Amygdala (tissue), 56 donors: ENCODE results near the gene RAD18.

Source experiments
- DNase-seq, 56 donors: peaks; one replicate each; lab custom pipeline; 2025; lab: John Stamatoyannopoulos, UW

RAD18 gene

DNA sequence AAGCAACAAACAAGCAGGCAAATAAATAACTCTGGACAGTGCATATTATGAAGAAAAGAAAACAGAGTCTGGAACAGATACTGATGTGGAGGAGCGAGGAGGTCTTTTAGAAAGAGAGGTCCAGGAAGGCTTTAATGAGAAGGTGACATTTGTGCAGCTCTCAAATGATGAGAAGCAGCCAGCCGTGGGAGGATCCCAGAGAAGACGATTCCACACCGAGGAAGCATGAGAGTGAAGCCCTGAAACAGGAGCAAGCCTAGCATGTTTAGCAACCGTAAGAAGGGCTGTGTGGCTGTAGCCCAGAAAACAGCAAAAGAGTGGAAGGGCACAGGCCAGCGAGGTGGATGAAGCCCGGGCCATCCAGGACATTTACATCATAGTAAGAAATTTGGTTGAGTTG is 93.1 kb downstream of the RAD18 start:
- no peak for DNase-seq

DNA sequence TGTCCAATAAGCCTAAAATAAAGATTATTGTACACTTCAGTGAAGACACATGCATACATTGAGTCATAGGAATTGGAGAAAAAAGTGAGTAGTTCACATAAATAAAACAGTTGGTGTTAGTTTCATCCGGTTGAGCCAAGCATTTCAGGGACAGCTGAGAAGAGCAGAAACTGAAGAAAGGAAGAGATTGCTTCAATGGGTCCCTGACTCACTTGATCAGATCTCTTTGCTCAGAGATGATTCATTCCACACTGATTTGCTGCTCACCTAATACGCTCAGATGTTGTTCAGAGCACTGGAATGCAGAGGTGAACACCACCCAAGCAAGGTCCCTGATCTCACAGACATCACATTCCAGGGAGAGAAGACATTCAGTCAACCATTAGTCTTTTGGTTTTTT is 93.7 kb downstream of the RAD18 start:
- DNase-seq: no peak

DNA sequence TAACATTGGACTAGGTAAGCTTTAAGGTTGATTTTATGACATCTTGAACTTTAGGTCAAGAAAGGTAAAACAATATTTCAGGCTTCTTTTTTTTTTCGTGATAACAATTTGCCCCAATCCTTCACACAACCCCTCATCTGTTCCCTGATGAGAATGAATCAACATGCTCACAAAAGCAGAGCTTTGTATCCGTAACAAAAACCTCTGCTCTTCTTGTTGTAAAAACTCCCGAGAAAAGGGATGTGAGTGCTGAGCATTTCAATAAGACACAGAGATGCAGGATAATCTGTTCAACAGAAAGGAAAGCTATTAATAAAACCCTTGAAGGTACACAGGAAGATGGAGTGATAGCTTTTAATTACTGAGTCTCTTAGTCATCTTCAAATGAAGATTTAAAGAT is 94.3 kb downstream of the RAD18 start:
- no peak for DNase-seq

- DNase-seq: no peak
Observed at GRCh38 chr3:8867646-8868045, 95.6 kb downstream of the RAD18 start.

DNA sequence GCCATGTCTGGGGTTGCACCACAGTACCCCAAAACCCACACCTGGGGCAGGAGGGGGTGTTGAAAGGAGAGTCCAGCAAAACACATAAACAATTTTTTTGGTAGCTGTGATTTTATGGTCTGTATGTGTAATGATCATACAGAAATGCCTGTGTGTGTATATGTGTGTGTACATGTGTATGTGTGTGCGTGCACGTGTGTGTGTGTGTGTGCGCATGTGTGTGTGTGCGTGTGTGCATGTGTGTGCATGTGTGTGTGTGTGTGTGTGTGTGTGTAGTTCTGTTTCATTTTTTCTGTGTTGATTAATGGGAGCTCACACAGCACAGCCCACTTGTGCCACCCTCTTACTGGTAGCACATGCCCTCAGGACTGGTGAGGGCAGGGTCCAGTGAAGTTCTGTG is 97.6 kb downstream of the RAD18 start:
- DNase-seq: no peak

DNA sequence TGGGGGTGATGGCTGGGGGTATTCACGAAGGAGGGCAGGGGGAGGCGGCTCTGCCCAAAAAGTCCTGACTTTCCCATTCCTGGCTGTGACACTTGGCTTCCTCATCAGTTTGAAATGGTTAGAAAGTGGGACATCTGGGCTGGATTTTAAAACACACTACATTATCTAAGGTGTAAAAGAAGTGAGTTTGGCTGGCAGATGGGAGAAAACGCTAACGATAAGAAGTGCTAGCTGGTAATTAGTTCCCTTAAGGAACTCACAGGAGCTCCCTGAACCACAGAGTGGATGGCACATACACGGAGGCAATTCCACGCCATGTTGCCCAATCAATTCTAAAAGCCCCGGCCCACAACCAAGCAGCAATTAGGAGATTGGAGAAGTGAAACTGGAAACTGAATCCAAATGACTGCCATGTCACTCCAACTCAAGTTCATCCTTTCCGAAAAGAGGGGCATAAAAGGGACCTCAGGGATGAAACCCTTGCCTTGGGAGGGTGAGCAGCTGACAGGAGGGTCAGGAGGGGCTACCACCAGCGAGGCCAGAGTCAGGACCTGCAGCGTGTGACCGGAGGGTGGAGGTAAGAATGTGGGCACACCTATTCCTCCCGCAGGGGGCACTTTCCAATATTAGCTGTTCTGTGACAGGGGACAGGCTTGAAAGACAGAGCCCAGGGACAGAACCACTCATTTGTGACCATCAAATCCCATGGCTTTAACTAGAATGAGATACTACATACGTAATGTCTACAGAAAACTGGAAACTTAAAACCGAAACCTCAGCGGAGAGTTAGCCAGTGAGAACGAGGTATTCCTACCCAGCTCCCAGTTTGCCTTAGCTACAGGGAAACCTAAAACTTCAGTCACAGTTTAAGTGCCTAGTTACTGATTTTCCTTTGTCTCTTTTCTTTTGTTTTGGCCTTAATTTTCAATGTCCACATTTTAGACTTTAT is 98.6 kb downstream of the RAD18 start:
- DNase-seq: no peak

GRCh38 chr3:8863891-8864290 is 99.4 kb downstream of the RAD18 start:
- DNase-seq: no peak

DNA sequence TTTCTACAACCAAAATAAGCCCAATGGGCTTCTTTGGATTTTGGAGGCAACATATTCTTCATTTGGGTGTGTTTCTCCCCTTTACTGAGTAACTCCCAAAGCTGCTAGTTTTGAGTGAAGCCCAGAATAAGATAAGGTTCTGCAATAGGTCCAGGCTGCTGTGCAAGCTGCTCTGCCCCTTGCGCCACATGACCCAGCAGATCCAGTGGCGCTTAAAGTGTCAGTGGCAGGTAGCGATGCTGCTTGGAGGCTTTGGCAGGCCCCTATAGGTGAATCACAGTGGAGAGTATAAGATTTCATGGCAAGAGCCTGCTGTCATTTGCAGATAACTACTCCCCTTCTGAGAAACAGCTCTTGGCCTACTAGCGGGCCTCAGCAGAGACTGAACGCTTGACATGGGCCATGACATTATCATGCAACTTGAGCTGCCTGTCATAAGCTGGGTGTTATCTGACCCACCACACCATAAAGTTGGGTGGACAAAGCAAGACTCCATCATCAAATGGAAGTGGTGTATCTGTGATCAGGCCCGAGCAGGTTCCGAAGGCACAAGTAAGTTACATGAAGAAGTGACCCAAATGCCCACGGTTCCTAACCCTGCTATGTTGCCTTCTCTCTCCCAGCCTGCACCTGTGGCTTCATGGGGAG is 105.4 kb downstream of the RAD18 start:
- DNase-seq: no peak

DNA sequence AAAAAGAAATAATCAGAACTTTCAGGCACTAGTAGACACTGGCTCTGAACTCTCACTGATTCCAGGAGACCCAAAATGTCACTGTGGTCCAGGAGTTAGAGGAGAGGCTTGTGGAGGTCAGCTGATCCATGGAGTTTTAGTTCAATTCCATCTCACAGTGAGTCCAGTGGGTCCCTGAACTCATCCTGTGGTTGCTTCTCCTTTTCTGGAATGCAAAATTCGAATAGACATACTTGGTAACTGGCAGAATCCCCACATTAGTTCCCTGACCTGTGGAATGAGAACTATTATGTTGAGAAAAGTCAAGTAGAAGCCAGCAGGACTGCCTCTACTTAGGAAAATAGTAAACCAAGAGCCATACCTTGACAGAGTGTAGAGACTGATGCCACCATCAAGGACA is 106.6 kb downstream of the RAD18 start:
- DNase-seq: no peak

DNA sequence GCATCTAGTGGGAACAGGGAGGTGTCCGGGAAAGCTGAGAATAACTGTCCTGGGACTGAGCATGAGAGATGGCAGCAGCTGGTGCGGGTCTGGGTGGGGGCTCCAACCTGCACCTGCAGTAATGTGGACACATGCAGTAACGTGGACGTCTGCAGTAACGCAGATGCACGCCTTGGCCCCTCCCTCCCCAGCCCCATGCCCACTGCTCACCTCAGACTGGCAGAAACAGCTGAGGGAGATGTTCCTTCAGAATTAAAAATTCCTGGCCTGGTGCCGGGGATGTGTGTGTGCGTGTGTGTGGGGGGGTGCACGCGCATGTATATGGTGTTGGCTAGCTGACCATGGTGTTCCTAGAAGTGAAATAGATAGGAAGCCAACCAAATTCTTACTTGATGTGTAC is 107.2 kb downstream of the RAD18 start:
- DNase-seq: peak in 1 of 56 donors; percentile 26

GRCh38 chr3:8854656-8855055 is 108.6 kb downstream of the RAD18 start:
- DNase-seq: no peak

DNA sequence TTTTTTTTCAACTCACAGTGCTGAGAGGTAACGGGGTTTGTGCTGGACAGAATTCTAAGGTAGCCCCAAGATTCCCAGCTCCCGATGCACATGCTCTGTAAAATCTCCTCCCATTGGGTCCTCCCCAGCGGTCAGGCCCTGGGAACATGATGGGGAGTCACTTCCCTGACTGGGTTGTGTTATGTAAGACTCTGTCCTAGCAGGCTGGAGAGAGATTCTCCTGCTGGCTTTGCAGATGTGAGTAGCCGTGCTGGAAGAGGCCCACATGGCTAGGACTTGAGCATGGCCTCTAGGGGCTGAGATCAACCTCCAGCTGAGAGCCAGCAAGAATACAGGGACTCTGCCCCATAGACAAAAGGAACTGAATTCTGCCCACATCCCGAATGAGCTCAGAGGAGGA is 110.2 kb downstream of the RAD18 start:
- DNase-seq: no peak

DNA sequence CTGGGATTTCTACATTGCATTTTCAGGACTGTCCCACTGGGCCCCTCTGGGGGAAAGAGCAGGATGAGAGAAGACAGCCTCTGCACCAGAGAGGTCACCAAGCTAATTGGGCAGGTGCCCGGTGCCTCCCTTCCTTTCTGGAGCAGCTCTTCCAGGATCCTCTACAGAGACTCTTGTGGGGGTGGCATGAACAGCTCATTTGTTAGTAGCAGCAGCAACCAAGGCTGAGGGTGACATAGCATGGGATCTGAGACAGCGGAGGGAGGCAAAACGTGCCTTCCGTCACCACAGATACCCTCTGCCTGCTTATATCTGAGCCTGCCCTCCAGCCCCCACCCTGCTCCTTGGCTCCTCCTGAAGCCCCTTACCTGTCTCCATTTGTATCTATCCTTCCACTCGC is 110.8 kb downstream of the RAD18 start:
- DNase-seq: no peak

- no peak for DNase-seq
Observed at GRCh38 chr3:8851703-8852102, 111.6 kb downstream of the RAD18 start.

GRCh38 chr3:8848696-8849131 is 114.6 kb downstream of the RAD18 start:
- no peak for DNase-seq

DNA sequence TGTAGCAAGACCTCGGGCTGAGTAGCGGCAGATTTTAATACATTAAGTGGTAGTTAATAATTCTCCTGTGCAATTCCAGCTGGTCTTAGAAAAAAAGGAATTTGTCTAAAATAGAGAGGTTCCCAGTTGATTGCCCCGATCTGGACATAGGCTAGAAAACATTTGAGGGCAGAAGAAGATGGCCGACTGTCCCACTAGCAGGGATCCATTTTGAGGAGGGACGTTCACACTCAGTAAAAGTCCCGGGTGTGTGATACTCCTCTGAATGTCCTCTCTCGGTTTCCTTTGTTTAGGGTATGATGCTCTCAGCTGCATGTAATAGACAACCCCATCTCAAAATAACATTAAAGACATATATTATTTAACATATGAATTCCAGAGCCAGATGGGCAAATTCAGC is 116.0 kb downstream of the RAD18 start:
- DNase-seq: no peak

DNA sequence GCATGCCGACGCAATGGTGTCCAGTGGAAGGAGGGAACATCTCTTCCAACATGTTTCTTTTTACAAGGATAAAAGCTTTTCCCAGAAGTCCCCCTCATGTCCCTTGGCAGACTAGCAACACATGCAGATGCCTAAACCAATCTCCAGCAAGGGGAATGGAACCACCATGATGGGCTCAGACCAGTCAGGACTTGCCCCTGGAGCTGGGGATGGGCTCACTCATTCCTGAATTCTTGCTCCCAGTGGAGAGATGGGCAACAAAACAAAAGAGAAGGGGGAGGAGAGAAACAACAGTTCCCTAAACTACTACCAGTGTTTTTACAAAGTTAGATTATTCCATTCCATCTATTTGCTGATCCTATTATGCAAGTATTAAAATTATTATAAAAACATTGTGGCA is 117.1 kb downstream of the RAD18 start:
- DNase-seq: no peak

DNA sequence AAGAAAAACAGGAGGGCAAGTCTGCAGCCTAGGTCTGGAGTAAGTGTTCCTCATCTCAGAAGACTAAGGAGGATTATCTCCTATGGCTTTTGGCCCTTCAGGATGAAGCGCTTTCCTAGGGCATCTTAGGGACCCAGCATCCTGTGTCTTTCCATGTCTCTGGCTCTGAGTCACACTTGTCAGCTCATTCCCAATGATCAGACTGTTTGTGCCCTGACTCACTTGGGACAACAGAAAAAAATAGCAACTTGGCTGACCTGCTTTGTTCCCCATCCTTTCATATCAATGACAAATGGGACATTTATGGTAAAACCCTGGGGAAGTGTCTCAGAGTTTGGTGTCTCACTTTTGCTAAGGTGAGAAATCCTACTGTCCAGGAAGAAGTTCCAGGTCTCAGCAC is 117.6 kb downstream of the RAD18 start:
- DNase-seq: no peak

DNA sequence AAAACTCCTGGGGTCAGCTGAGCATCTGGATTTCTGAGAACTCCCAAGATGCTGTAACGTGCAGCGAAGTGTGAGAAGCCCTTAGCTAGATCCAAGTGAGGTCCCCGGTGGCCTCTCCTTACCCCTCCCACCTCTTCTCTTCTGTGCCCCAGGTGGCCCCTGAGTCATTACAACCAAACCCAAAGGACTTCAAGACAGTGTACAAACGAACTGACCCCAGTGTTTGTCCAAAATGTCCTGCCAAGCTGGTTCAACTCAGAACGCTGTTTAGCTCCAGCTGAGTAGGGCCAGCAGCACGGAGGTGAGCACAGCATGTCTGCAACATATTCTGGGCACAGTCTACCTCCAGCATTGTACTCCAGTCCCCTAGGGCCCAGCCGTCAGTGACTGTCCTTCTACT is 119.9 kb downstream of the RAD18 start:
- DNase-seq: no peak

DNA sequence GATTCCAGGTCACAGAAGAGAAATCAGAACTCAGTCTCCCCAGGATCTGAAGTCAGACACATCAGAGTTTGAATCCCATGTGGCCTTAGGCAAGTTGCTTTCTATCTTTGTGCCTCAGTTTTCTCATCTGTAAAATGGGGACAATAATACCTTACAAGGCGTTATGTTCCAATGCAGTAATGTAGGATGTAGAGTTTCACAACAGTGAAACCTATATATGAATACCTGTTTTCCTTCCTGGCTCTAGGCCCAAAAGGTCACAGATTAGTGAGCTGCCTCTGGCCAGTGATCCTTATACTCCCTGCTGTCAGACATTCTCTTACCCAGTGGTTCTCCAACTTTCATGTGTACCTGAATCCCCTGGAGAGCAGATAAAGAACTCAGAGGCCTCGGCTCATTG is 121.0 kb downstream of the RAD18 start:
- no peak for DNase-seq

- no peak for DNase-seq
Observed at GRCh38 chr3:8841472-8841871, 121.8 kb downstream of the RAD18 start.

GRCh38 chr3:8840556-8840955 is 122.7 kb downstream of the RAD18 start:
- DNase-seq: no peak
